Gastroesophageal sphincter (tissue), 4 donors: ENCODE measurements around the gene HIP1R. TPM values are rescaled to one million over a fixed set of nuclear protein-coding genes. Genes with fewer than 3 reads are reported as not detected.

ENCODE experiments used
- ATAC-seq: fragments of 150-250 bp; one replicate; pipeline ENCODE4 v1.9.1; 2016; ENCODE audit warnings: mild to moderate bottlenecking, moderate library complexity
- H3K27ac ChIP-seq, 4 donors: fragments of 200-600 bp; sonication (generic) in 3 of 4; 1 replicate in 3 of 4; 2 replicates in 1 of 4; pipeline ENCODE4 v1.5.1; 2016 to 2019
- H3K27me3 ChIP-seq: fragments of 200-600 bp; sonication (generic); one replicate; pipeline ENCODE4 v1.5.1; 2019
- H3K36me3 ChIP-seq, 2 donors: fragments of 200-600 bp; sonication (generic); one replicate each; pipeline ENCODE4 v1.5.1; 2019; ENCODE audit warnings: control low read depth in 1 of 2
- H3K4me1 ChIP-seq, 3 donors: fragments of 200-600 bp; sonication (generic); 1 replicate in 2 of 3; 2 replicates in 1 of 3; pipeline ENCODE4 v1.5.1; 2016 to 2019; ENCODE audit warnings: control low read depth in 2 of 3
- H3K4me3 ChIP-seq, 2 donors: fragments of 200-600 bp; sonication (generic); one replicate each; pipeline ENCODE4 v1.5.1; 2019; ENCODE audit warnings: mild to moderate bottlenecking in 1 of 2, moderate library complexity in 1 of 2
- H3K9me3 ChIP-seq, 3 donors: fragments of 200-600 bp; sonication (generic); one replicate each; pipeline ENCODE4 v1.5.1; 2017 to 2019; ENCODE audit warnings: control low read depth in 2 of 3
- EP300 ChIP-seq: sonication (generic); formaldehyde crosslinking; IDR thresholded peaks from one replicate; pipeline ENCODE4 v1.6.1; 2017; ENCODE audit warnings: antibody characterized with exemption, mild to moderate bottlenecking
- POLR2A ChIP-seq, 2 donors: fragments of 450-650 bp; IDR thresholded peaks; one replicate each; pipeline ENCODE4 v1.6.1; 2017; ENCODE audit warnings: antibody characterized with exemption in 2 of 2, mild to moderate bottlenecking in 2 of 2, moderate library complexity in 1 of 2
- POLR2AphosphoS5 ChIP-seq: sonication (generic); formaldehyde crosslinking; IDR thresholded peaks from one replicate; pipeline ENCODE4 v1.6.1; 2017; ENCODE audit warnings: antibody characterized with exemption
- WGBS, 2 donors: methylation state at CpG; one replicate each; pipeline ENCODE4 v1.1.5; 2018; ENCODE audit warnings: low coverage in 1 of 2; 5-methylcytosine and 5-hydroxymethylcytosine counted together
- total RNA-seq, 4 donors: library from RNA; depleted of rRNA; stranded (reverse); fragments of >200 nt; gene quantifications; one replicate each; pipeline ENCODE4 v1.1.0, GENCODE V29; 2016
- TF ChIP-seq, protein P1 (sequence below), 4 experiments: fragments of 200-600 bp in 2 of 4; fragments of 450-650 bp in 2 of 4; sonication (generic) in 1 of 4; IDR thresholded peaks; one replicate each; pipeline ENCODE4 v1.5.1; 2017 to 2019; ENCODE audit warnings: antibody characterized with exemption in 4 of 4, mild to moderate bottlenecking in 2 of 4, moderate library complexity in 2 of 4

HIP1R gene
- total RNA-seq, 4 donors from 2014 or later = 10.2 to 32.5 (median 23.9) TPM

DNA sequence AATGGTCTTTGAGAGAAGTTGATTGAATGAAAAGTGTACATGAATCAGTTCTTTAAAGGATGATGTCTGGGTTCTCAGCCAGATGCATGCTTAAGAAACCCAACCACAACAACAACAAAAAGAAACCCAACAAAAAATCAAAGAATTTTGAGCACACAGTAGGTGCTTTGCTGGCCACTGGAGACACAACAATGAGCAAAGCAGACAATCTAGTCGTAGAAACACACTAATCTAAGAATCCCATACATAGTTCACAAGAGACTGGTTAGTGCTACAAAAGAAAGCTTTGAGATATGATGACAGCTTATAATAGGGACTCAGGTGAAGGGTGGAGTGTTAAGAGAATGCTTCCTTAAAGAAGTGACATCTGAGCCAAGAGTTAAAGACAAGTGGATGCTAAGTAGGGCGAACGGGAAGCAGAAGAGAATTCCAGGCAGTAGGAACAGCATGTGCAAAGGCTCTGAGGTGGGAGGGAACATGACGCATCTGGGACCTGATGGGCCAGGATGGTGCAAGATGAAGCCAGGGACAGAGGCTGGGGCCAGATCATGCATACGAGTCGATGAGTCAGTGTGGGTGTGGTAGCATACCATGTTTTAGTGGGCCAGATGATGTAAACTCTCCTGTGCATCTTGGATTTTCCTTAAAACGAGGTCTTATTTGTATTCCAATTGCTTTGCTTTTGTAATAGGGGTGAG lies 4.6 kb upstream of the HIP1R start:
- WGBS, 2 donors = 63 to 71% methylated on average over 5 to 7 of the region's 7 CpGs
- Histone ChIP-seq H3K36me3 (no peaks in the 10 kb centered on the region), H3K27me3 (no peaks in the 10 kb centered on the region), H3K27ac (no peak overlapping the region), H3K4me1 (peaks cover 0 to 26% (median 9%) of the 10 kb centered on the region in 3 donors), H3K4me3 (no peak overlapping the region), H3K9me3 (no peaks in the 10 kb centered on the region)
- TF ChIP-seq EP300 (no peak), POLR2A (IDR thresholded peaks at IDR 0.05) (no peak), POLR2AphosphoS5 (no peak)
- TF ChIP-seq, protein P1, sequence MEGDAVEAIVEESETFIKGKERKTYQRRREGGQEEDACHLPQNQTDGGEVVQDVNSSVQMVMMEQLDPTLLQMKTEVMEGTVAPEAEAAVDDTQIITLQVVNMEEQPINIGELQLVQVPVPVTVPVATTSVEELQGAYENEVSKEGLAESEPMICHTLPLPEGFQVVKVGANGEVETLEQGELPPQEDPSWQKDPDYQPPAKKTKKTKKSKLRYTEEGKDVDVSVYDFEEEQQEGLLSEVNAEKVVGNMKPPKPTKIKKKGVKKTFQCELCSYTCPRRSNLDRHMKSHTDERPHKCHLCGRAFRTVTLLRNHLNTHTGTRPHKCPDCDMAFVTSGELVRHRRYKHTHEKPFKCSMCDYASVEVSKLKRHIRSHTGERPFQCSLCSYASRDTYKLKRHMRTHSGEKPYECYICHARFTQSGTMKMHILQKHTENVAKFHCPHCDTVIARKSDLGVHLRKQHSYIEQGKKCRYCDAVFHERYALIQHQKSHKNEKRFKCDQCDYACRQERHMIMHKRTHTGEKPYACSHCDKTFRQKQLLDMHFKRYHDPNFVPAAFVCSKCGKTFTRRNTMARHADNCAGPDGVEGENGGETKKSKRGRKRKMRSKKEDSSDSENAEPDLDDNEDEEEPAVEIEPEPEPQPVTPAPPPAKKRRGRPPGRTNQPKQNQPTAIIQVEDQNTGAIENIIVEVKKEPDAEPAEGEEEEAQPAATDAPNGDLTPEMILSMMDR (IDR thresholded peaks at IDR 0.05) = no peak
- no peak for ATAC-seq

DNA sequence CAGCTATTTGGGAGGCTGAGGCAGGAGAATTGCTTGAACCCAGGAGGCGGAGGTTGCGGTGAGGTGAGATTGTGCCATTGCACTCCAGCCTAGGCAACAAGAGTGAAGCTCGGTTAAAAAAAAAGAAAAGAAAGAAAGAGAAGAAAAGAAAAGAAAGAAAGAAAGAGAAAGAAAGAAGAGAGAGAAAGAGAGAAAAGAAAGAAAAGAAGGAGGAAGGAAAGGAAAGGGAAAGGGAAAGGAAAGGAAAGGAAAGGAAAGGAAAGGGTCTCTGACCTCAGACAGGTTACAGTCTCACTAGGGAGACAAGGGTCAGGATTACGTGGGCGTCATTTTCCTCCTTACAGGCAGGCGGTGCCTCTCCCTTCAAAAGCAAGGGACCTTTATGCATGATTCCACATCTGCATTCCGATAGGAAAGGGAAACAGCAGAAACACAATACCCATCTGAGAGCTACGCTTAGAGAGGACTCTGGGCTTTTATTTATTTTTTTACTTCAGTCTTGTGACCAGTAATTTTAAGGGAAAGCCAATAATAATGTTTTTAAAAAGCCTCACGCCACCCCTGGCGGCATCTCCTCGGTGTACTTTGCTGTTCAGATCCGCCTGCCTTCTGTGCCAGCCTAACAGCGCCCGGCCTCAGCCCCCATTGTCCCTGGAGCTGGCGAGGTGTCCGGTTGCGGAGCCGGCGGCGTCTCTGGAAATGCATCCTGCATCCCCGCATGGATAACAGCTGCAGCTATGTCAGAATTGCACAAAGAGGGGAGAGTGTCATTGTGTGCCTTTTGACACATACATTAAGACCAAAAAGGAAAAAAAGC lies 945 bp upstream of the HIP1R start:
- Histone ChIP-seq H3K4me3 (peak overlapping the region; percentile 75 to 78), H3K4me1 (peaks cover 0 to 33% (median 9%) of the 10 kb centered on the region in 3 donors), H3K27ac (peak overlapping the region in 3 of 4 donors; percentile 71 to 83 (median 71)), H3K9me3 (no peaks in the 10 kb centered on the region), H3K27me3 (no peaks in the 10 kb centered on the region), H3K36me3 (no peaks in the 10 kb centered on the region)
- TF ChIP-seq, protein P1 (IDR thresholded peaks at IDR 0.05) = peak in 2 of 4 experiments; percentile 9 to 27
- TF ChIP-seq POLR2AphosphoS5 (no peak), POLR2A (IDR thresholded peaks at IDR 0.05) (no peak)
- 1 to 15% methylated on average over 8 to 19 of the region's 21 CpGs for WGBS, 2 donors
- ATAC-seq = peak; percentile 35

DNA sequence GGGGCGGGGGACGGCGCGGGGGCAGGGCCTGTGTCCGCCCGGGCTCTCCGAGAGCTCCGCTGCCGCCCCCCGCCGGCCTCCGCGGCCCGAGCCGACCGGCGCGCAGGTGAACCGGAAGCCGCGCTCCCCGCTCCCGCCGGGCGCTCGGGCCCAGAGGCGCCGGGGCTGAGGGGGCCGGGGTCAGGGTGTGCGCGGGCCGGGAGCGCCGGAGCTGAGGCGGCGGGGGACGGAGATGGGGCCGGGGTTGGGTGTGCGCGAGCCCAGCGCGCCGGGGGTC lies 431 bp downstream of the HIP1R start:
- TF ChIP-seq POLR2A (IDR thresholded peaks at IDR 0.05) (no peak), EP300 (no peak), POLR2AphosphoS5 (no peak)
- TF ChIP-seq, protein P1 (IDR thresholded peaks at IDR 0.05) = no peak
- H3K36me3 ChIP-seq = no peaks in the 10 kb centered on the region
- H3K4me1 ChIP-seq = peaks cover 0 to 34% (median 9%) of the 10 kb centered on the region in 3 donors
- peak overlapping the region; percentile 75 to 78 for H3K4me3 ChIP-seq
- no CpG with 5 or more reads among the region's 43 CpGs for WGBS, 2 donors
- peak; percentile 64 for ATAC-seq
- peak overlapping the region in 3 of 4 donors; percentile 64 to 83 (median 65) for H3K27ac ChIP-seq
- no peaks in the 10 kb centered on the region for H3K27me3 ChIP-seq
- no peaks in the 10 kb centered on the region for H3K9me3 ChIP-seq

DNA sequence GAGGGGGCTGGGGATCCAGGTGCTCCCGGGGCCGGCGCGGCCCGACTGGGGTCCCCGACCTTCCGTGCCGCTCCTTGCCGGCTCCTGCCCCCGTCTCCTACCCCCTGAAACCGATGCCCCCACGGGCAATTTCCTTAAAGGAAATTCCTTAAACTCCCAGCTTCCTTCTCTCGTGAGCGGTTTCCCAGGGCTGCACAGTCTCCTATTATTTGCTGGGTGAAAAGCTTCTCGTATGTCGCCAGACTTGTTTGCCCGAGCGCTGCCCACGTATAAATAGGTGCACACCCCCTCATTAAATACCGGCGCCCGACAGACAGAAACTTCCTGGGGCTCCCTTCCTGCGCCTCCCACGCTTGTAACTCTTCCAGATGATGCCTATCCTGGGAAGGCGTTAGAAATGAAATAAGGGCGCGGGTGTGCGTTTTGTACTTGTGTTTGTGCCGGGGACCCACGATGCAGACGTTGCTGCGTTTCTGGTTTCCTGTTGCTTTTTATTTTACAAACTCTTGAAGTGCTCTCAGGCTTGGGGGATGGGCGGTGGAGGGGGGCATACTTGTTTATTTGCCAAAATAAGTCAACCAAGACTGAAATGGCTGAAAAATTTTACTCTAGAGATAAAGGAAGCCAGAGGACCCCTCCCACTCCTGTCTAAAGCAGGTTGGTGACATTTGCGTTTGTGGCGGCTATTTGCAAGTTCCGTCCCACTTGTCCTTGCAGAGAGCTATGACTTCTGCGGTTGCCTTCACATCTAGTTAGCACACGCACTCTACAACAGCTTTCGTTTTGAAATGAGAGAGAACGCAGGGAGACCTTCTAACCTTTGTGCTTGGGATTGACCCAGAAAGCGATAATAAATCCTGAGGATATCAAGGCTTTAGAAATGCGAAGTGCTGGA lies 1.0 kb downstream of the HIP1R start:
- Histone ChIP-seq H3K4me3 (peak overlapping the region; percentile 75 to 78), H3K27ac (peak overlapping the region in 3 of 4 donors; percentile 64 to 83 (median 65)), H3K36me3 (no peaks in the 10 kb centered on the region), H3K9me3 (no peaks in the 10 kb centered on the region), H3K4me1 (peaks cover 0 to 40% (median 9%) of the 10 kb centered on the region in 3 donors), H3K27me3 (no peaks in the 10 kb centered on the region)
- no peak for TF ChIP-seq POLR2A (IDR thresholded peaks at IDR 0.05)
- TF ChIP-seq POLR2AphosphoS5 = no peak
- TF ChIP-seq, protein P1 (IDR thresholded peaks at IDR 0.05) = no peak
- TF ChIP-seq EP300 = no peak
- WGBS, 2 donors = 6 to 14% methylated on average over 15 to 27 of the region's 42 CpGs
- peak; percentile 9 for ATAC-seq
